ENCODE results near the gene HOMER3. TPM values are rescaled to one million over a fixed set of nuclear protein-coding genes. Genes with fewer than 3 reads are reported as not detected.

HOMER3 gene
- total and polyA plus RNA-seq, 10 of the 15 experiments (the other 5 are each of a cell fraction or from before 2014, with no cell fraction given): 0.18 to 10.6 (median 0.50) TPM; not detected in 2

GRCh38 chr19:18990128-18990708, 49.2 kb upstream of the HOMER3 start:
- no peak overlapping the region for H2AFZ ChIP-seq (ENCODE audit: control insufficient read depth, low read depth, low read length)
- intact Hi-C loops (cut with micrococcal nuclease; ENCODE audit: unreplicated experiment) (no loop called here), in situ Hi-C loops (cut with MboI) (no loop called here)
- ChIA-PET CTCF (no interaction called here), POLR2A (no interaction called here), SMC1A (ENCODE audit: uncharacterized antibody, unreplicated experiment) (no interaction called here), RAD21 (ENCODE audit: unreplicated experiment) (no interaction called here)
- ATAC-seq: peak; percentile 41
- BruUV-seq (replicated peaks): no TSS peak
- FAIRE-seq: no peak
- WGBS (ENCODE audit: insufficient coverage, insufficient replicate concordance, low lambda C conversion rate, missing lambda C conversion rate): 91% methylated on average over 5 of the region's 5 CpGs
- H3K4me1 ChIP-seq (ENCODE audit: control insufficient read depth, insufficient read depth, low read length): no peaks in the 10 kb centered on the region
- H3K9me3 ChIP-seq (replicated peaks; ENCODE audit: control insufficient read depth, insufficient read depth, low read length): no peaks in the 10 kb centered on the region
- DNase-seq (ENCODE audit: low read depth, low spot score): no peak
- no peak overlapping the region for H3K27ac ChIP-seq (ENCODE audit: control insufficient read depth, insufficient read depth)
- H4K20me1 ChIP-seq (ENCODE audit: control insufficient read depth, insufficient read depth): no peaks in the 10 kb centered on the region
- peaks cover 17 to 18% of the 10 kb centered on the region in 2 experiments for H3K36me3 ChIP-seq (ENCODE audit: control insufficient read depth in 2 of 2, insufficient read depth in 2 of 2, low read length in 1 of 2)
- no peaks in the 10 kb centered on the region for H3K79me2 ChIP-seq (ENCODE audit: control insufficient read depth, insufficient read depth, low read length)
- TF ChIP-seq RUNX3 (IDR thresholded peaks at IDR 0.05; ENCODE audit: low read length) (no peak), POLR2AphosphoS5 (IDR thresholded peaks at IDR 0.05; ENCODE audit: low read length) (0 out of 2 replicates have a peak, but pooled peaks have one; percentile 40)
- H3K27me3 ChIP-seq (replicated peaks in 1 of 2; ENCODE audit: control insufficient read depth in 2 of 2, insufficient read depth in 2 of 2, low read length in 1 of 2): peaks cover 0 to 4% of the 10 kb centered on the region in 2 experiments; a peak in 2 of 4 replicates
- H3K4me2 ChIP-seq (ENCODE audit: control insufficient read depth, insufficient read depth): no peak overlapping the region
- H3K9ac ChIP-seq (ENCODE audit: control insufficient read depth, insufficient read depth, low read length): no peak overlapping the region
- H3K4me3 ChIP-seq: no peak overlapping the region

GRCh38 chr19:18989316-18989715, 48.3 kb upstream of the HOMER3 start:
- H3K9me3 ChIP-seq (replicated peaks; ENCODE audit: control insufficient read depth, insufficient read depth, low read length): no peaks in the 10 kb centered on the region
- POLR2A ChIA-PET: no interaction called here
- TF ChIP-seq ZBTB33 (IDR thresholded peaks at IDR 0.05): no peak
- TF ChIP-seq ATF2 (IDR thresholded peaks at IDR 0.05; ENCODE audit: low read length): no peak
- TF ChIP-seq MYC (IDR thresholded peaks at IDR 0.05; ENCODE audit: insufficient read depth, insufficient read length, insufficient replicate concordance, low read length, severe bottlenecking): no peak
- no peak for TF ChIP-seq MXI1 (IDR thresholded peaks at IDR 0.05; ENCODE audit: low read depth, low read length)
- TF ChIP-seq POLR2AphosphoS5 (IDR thresholded peaks at IDR 0.05; ENCODE audit: low read length): no peak
- no peak for TF ChIP-seq CREM (IDR thresholded peaks at IDR 0.05; ENCODE audit: low read depth)
- TF ChIP-seq STAT3 (IDR thresholded peaks at IDR 0.05; ENCODE audit: low read depth, low read length): no peak
- no peak for TF ChIP-seq DPF2 (IDR thresholded peaks at IDR 0.05)
- TF ChIP-seq LARP7 (IDR thresholded peaks at IDR 0.05): no peak
- no peak for TF ChIP-seq NRF1 (conservative IDR thresholded peaks at IDR 0.05; ENCODE audit: low read depth, low read length)
- no peak for TF ChIP-seq IKZF2 (IDR thresholded peaks at IDR 0.05)
- intact Hi-C loops (cut with micrococcal nuclease; ENCODE audit: unreplicated experiment) (no loop called here), in situ Hi-C loops (cut with MboI) (no loop called here)
- WGBS (ENCODE audit: insufficient coverage, insufficient replicate concordance, low lambda C conversion rate, missing lambda C conversion rate): 87% methylated on average over 10 of the region's 10 CpGs
- no peaks in the 10 kb centered on the region for H3K4me1 ChIP-seq (ENCODE audit: control insufficient read depth, insufficient read depth, low read length)
- no peak overlapping the region for H3K4me2 ChIP-seq (ENCODE audit: control insufficient read depth, insufficient read depth)
- no peak overlapping the region for H2AFZ ChIP-seq (ENCODE audit: control insufficient read depth, low read depth, low read length)
- SMC1A ChIA-PET (ENCODE audit: uncharacterized antibody, unreplicated experiment): no interaction called here
- peaks cover 0 to 4% of the 10 kb centered on the region in 2 experiments; a peak in 2 of 4 replicates for H3K27me3 ChIP-seq (replicated peaks in 1 of 2; ENCODE audit: control insufficient read depth in 2 of 2, insufficient read depth in 2 of 2, low read length in 1 of 2)
- ATAC-seq: no peak
- no peak for DNase-seq (ENCODE audit: low read depth, low spot score)
- no TSS peak for BruUV-seq (replicated peaks)
- peaks cover 12 to 15% of the 10 kb centered on the region in 2 experiments for H3K36me3 ChIP-seq (ENCODE audit: control insufficient read depth in 2 of 2, insufficient read depth in 2 of 2, low read length in 1 of 2)
- RAD21 ChIA-PET (ENCODE audit: unreplicated experiment): no interaction called here
- CTCF ChIA-PET: no interaction called here
- H3K9ac ChIP-seq (ENCODE audit: control insufficient read depth, insufficient read depth, low read length): no peak overlapping the region
- no peak for FAIRE-seq
- H3K79me2 ChIP-seq (ENCODE audit: control insufficient read depth, insufficient read depth, low read length): no peaks in the 10 kb centered on the region
- no peaks in the 10 kb centered on the region for H4K20me1 ChIP-seq (ENCODE audit: control insufficient read depth, insufficient read depth)
- H3K27ac ChIP-seq (ENCODE audit: control insufficient read depth, insufficient read depth): no peak overlapping the region
- no peak overlapping the region for H3K4me3 ChIP-seq

Measured in GM12878 (cell line).